Thyroid gland (tissue), 4 donors: ENCODE results near the gene TPRG1. TPM values are rescaled to one million over a fixed set of nuclear protein-coding genes. Genes with fewer than 3 reads are reported as not detected.

Experiments
- DNase-seq, 2 donors: peaks; one replicate each; pipeline ENCODE4 v3.0.0-alpha.2; 2019
- H3K27ac ChIP-seq, 3 donors: fragments of 200-600 bp; sonication (generic); 1 replicate in 2 of 3; 2 replicates in 1 of 3; pipeline ENCODE4 v1.5.1; 2016 to 2019; ENCODE audit warnings: mild to moderate bottlenecking in 1 of 3, moderate library complexity in 1 of 3
- H3K27me3 ChIP-seq: fragments of 200-600 bp; sonication (generic); one replicate; pipeline ENCODE4 v1.5.1; 2019
- H3K36me3 ChIP-seq, 2 donors: fragments of 200-600 bp; sonication (generic); one replicate each; pipeline ENCODE4 v1.5.1; 2016 to 2019
- H3K4me1 ChIP-seq, 2 donors: fragments of 200-600 bp; sonication (generic); one replicate each; pipeline ENCODE4 v1.5.1; 2017 to 2019
- H3K4me3 ChIP-seq, 3 donors: fragments of 200-600 bp; sonication (generic); replicated peaks in 1 of 3; 1 replicate in 2 of 3; 2 replicates in 1 of 3; pipeline ENCODE4 v1.5.1; 2016; ENCODE audit warnings: mild to moderate bottlenecking in 1 of 3
- H3K9me3 ChIP-seq: fragments of 200-600 bp; sonication (generic); one replicate; pipeline ENCODE4 v1.5.1; 2017
- POLR2A ChIP-seq, 2 donors: fragments of 450-650 bp; IDR thresholded peaks; one replicate each; pipeline ENCODE4 v1.6.1; 2017; ENCODE audit warnings: antibody characterized with exemption in 2 of 2, mild to moderate bottlenecking in 2 of 2, moderate library complexity in 1 of 2
- WGBS, 2 donors: methylation state at CpG; one replicate each; pipeline ENCODE4 v1.1.5; 2017; 5-methylcytosine and 5-hydroxymethylcytosine counted together
- intact Hi-C: fragments of 100-400 bp; cut with DNase I; formaldehyde crosslinking; loops from one replicate; pipeline ENCODE4 v1.15.1; 2023
- total RNA-seq, 4 donors: library from RNA; depleted of rRNA; stranded (reverse); fragments of >200 nt; gene quantifications; one replicate each; pipeline ENCODE4 v1.2.3, GENCODE V29; 2016
- TF ChIP-seq, protein P1 (sequence below), 6 experiments: fragments of 200-600 bp in 3 of 6; fragments of 450-650 bp in 3 of 6; sonication (generic) in 3 of 6; IDR thresholded peaks; one replicate each; pipeline ENCODE4 v1.5.1; 2016 to 2019; ENCODE audit warnings: antibody characterized with exemption in 6 of 6, mild to moderate bottlenecking in 2 of 6, inconsistent platforms in 1 of 6, moderate library complexity in 1 of 6

The TPRG1 gene
- total RNA-seq, 4 donors from 2014 or later, result 2.0 to 10.5 (median 5.7) TPM

DNA sequence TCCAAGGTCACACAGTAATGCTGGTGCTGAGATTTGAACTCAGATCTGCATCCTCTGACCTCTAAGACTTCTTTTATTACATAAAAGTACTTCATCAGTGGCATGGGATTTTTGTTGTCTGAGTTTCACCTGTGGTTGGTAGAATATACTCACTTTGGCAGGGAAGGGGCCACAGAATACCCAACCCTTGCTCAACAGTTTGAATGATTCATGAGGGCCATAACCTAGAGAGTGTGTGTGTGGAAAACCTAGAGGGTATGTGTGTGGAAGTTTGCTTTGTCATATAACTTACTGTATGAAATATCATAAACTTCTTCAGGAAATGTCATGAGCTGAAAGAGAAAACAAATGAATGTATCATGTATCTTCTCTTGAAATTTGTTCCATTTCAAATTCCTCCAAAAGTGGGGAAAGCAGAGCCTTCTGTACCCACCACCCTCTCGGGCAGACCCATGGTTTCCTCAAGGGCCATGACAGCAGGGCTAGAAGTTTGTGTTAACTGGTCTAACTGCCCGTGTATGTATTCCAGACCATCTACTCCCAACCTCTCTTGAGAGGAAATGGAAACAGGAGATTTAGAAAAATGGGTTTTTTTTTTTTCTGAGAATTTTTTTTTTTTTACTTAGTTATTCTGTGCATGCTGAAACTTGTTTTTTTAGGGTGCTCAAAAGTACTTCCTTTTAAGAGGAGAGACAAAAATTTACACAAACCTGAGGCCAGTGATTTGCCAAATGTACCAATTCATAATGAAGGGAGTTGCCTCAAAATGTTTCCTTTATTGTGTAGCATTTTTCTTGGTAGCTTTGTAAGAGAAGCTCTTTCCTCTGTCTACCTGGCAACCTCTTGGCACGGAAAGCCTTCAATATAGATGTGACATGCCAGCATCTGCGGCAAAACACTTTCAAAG, 127.0 kb downstream of the TPRG1 start:
- WGBS, 2 donors, result 78 to 80% methylated on average over 4 of the region's 4 CpGs
- peak overlapping the region in 2 of 3 donors; percentile 3 to 30 for H3K27ac ChIP-seq
- intact Hi-C loops, result no loop called here

DNA sequence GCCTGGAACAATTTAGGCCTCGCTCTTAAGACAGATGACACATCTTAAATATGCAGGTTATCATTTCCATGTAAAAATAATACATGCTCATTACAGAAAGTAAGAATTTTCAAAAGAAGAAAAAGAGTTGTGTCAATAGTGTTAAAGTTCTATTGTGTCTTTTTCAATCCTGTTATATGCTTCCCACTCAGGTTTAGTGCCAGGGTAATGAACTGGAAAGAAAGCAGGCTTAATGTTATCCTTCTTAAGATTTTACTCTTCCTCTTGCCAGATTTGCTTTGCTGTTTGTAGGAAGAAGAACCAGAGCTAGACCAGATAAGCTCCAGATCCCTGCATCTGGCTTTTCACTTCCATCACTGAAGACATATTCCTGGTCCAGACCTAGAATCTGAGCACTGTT, 128.6 kb downstream of the TPRG1 start:
- TF ChIP-seq POLR2A (IDR thresholded peaks at IDR 0.05), result no peak
- TF ChIP-seq, protein P1, sequence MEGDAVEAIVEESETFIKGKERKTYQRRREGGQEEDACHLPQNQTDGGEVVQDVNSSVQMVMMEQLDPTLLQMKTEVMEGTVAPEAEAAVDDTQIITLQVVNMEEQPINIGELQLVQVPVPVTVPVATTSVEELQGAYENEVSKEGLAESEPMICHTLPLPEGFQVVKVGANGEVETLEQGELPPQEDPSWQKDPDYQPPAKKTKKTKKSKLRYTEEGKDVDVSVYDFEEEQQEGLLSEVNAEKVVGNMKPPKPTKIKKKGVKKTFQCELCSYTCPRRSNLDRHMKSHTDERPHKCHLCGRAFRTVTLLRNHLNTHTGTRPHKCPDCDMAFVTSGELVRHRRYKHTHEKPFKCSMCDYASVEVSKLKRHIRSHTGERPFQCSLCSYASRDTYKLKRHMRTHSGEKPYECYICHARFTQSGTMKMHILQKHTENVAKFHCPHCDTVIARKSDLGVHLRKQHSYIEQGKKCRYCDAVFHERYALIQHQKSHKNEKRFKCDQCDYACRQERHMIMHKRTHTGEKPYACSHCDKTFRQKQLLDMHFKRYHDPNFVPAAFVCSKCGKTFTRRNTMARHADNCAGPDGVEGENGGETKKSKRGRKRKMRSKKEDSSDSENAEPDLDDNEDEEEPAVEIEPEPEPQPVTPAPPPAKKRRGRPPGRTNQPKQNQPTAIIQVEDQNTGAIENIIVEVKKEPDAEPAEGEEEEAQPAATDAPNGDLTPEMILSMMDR (IDR thresholded peaks at IDR 0.05), result no peak
- intact Hi-C loops, result no loop called here
- Histone ChIP-seq H3K36me3 (no peaks in the 10 kb centered on the region), H3K27ac (peak overlapping the region; percentile 51 to 80 (median 64)), H3K9me3 (no peaks in the 10 kb centered on the region), H3K4me1 (peaks cover 24 to 26% of the 10 kb centered on the region in 2 donors), H3K4me3 (no peak overlapping the region), H3K27me3 (no peaks in the 10 kb centered on the region)
- no peak for DNase-seq
- 98% methylated on average over 1 of the region's 1 CpG for WGBS, 2 donors

More for the DNA sequence above, 127.0 kb downstream of the TPRG1 start:
- H3K4me3 ChIP-seq, result no peak overlapping the region
- TF ChIP-seq, protein P1 (IDR thresholded peaks at IDR 0.05), result no peak
- no peak for TF ChIP-seq POLR2A (IDR thresholded peaks at IDR 0.05)
- H3K4me1 ChIP-seq, result peaks cover 11 to 17% of the 10 kb centered on the region in 2 donors
- DNase-seq, result no peak
- H3K36me3 ChIP-seq, result no peaks in the 10 kb centered on the region
- H3K27me3 ChIP-seq, result no peaks in the 10 kb centered on the region
- no peaks in the 10 kb centered on the region for H3K9me3 ChIP-seq

DNA sequence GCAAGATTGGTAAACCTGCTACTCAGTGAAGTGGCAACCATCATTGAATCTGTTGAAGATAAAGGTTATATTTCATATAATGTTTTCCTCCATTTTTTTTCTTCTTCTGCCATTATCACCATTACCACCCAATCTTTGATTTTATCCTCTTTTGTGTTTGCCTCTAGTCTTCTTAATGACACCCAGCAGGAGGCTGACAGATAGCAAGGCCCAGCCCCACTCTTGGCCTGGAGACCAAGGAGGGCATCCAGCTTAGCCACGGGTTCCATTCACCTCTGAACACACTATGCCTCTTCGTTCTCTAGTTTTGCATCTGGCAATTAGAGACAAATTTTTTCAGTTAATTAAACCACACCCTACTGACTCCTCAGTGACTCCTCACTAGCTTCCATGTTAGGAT, 129.7 kb downstream of the TPRG1 start:
- no peaks in the 10 kb centered on the region for H3K36me3 ChIP-seq
- TF ChIP-seq POLR2A (IDR thresholded peaks at IDR 0.05), result no peak
- TF ChIP-seq, protein P1 (IDR thresholded peaks at IDR 0.05), result no peak
- H3K27ac ChIP-seq, result peak overlapping the region in 2 of 3 donors; percentile 48 to 55
- H3K27me3 ChIP-seq, result no peaks in the 10 kb centered on the region
- intact Hi-C loops, result no loop called here
- peaks cover 34 to 37% of the 10 kb centered on the region in 2 donors for H3K4me1 ChIP-seq
- 88% methylated on average over 2 of the region's 2 CpGs for WGBS, 2 donors
- no peak for DNase-seq
- no peaks in the 10 kb centered on the region for H3K9me3 ChIP-seq
- H3K4me3 ChIP-seq, result no peak overlapping the region

DNA sequence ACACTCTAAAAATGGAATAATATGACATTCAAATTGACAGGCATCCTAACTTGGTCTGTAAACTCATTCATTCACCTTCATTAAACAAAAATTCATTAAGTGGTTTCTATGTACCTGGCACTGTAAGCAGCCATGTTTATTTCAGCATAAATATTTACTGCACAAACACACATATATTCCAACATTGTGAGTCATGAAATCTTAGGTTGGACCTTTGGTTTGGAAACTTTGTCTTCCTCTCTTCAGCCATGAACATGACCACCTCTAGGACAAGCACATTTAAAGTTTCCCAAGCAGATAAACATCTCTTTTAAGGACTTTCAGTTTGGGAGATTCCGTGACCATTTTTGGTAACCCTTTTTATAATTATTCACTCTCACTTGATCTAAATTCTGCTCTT, 131.8 kb downstream of the TPRG1 start:
- TF ChIP-seq POLR2A (IDR thresholded peaks at IDR 0.05), result no peak
- TF ChIP-seq, protein P1 (IDR thresholded peaks at IDR 0.05), result no peak
- Histone ChIP-seq H3K4me3 (no peak overlapping the region), H3K4me1 (peaks cover 38 to 44% of the 10 kb centered on the region in 2 donors), H3K27ac (peak overlapping the region; percentile 70 to 96 (median 90)), H3K9me3 (no peaks in the 10 kb centered on the region), H3K36me3 (no peaks in the 10 kb centered on the region), H3K27me3 (no peaks in the 10 kb centered on the region)
- DNase-seq, result no peak
- 0 to 30% methylated on average over 1 of the region's 1 CpG for WGBS, 2 donors
- intact Hi-C loops, result no loop called here
